ENCODE data around the gene EHBP1.

DNA sequence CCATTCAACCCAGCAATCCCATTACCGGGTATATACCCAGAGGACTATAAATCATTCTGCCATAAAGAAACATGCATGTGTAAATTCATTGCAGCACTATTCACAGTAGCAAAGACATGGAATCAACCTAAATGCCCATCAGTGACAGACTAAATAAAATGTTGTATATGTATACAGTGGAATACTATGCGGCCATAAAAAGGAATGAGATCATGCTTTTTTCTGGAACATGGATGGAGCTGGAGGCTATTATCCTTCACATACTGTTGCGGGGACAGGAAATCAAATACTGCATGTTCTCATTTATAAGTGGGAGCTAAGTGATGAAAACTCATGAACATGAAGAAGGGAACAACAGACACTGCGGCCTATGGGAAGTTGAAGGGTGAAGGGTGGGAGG lies 65.1 kb downstream of the EHBP1 start:
- TF ChIP-seq SIN3A (IDR thresholded peaks at IDR 0.05; ENCODE audit: borderline replicate concordance, insufficient read depth, low read length) (no peak), TAF1 (IDR thresholded peaks at IDR 0.05; ENCODE audit: borderline replicate concordance, insufficient read depth, low read length) (no peak)
